HG03378 (cell line): ENCODE measurements around the gene EHD4.

Source experiments
- ATAC-seq: cut with Tn5 transposase; IDR thresholded peaks from one replicate; pipeline ENCODE4 v1.9.1; 2021; ENCODE audit warnings: mild to moderate bottlenecking, moderate library complexity; ENCODE audit not compliant: unreplicated experiment

The EHD4 gene

GRCh38 chr15:41995476-41995855, 23.1 kb upstream of the EHD4 start:
- no peak for ATAC-seq

- no peak for ATAC-seq
Observed at GRCh38 chr15:41994772-41995475, 22.6 kb upstream of the EHD4 start.

- ATAC-seq, result no peak
Observed at GRCh38 chr15:41994171-41994650, 21.9 kb upstream of the EHD4 start.

- ATAC-seq, result no peak
Observed at GRCh38 chr15:41993472-41994170, 21.3 kb upstream of the EHD4 start.

- no peak for ATAC-seq
Observed at GRCh38 chr15:41992803-41993190, 20.4 kb upstream of the EHD4 start.

DNA sequence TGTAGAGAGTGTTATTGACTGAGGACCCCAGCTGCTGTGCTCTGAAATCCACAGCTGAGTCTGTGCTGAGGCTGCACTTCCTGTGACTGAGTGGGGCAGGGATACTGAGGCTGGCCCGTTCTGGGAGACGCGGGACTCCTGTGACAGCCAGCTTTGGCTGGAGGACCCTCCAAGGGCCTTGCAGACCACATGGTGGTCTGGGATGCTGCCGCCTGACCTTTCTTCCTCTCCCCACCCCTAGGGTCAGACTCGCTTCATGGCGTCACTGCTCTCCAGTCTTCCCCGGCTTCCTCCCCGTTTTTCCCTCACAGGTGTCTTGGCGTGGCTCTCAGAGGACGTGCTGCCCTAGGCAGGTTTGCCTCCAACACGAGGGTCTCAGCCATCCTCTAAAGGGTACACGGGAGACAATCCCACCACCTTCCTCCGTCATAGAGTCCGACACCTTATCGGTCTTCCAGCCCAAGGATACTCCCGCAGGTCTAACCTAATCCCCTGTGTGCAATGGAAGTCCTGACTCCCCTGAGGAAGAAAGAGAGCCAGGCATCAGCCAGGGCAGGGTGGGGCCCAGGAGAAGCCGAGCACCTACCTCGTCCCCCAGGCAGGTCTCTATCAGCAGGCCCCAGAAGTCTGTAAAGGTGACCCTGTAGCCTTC, 19.9 kb upstream of the EHD4 start:
- ATAC-seq, result no peak

DNA sequence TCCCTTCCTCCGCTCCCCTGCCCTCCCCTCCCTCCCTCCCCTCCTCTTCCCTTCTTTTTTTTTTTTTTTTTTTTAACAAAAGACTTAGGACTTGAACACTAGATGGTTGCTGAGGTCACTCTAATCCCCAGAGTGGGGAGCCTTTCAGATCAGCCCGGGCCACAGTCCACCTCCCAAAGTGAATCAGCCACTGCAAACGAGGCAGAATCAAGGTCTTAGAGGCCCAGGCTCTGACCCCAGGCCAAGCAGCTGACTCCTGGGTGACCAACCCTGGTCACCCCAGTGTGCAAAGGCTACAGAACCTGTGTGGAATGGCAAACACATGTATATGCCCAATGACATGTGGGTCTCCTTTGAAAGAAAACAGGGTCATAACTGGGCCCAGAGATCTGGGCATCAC, 18.3 kb upstream of the EHD4 start:
- no peak for ATAC-seq

- ATAC-seq, result no peak
Observed at GRCh38 chr15:41990243-41990605, 17.9 kb upstream of the EHD4 start.

DNA sequence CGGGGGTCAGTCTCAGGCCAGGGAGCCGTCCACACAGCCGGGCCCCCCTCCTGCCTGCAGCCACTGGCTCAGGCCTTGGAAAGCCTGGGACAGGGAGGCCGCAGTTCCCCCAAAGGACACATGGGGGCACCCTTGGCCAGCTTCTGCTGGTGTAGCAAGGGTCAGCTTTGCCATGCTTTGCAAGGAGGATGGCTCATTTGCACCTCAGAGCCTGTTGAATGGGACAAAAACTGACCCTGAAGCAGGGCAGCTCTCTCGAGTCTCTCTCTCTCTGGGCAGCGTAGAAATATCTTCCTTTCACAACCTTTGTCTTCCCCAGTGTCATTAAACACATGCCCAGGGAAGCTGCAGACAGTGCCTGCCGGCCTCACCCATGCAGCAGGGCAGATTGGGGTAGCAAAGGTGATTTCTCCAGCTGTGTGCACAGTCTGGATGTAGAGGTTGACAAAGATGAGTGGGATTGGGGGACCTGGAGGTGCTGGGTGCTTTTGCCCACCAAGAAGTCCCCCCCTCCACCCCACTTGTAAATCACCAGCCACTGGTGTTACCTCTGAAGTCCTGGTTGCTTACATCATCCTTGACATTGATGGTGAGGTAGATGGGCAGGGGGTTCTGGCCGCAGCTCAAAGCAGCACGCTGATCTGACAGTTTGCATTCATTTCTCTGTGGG, 17.4 kb upstream of the EHD4 start:
- ATAC-seq, result peak; percentile 50

DNA sequence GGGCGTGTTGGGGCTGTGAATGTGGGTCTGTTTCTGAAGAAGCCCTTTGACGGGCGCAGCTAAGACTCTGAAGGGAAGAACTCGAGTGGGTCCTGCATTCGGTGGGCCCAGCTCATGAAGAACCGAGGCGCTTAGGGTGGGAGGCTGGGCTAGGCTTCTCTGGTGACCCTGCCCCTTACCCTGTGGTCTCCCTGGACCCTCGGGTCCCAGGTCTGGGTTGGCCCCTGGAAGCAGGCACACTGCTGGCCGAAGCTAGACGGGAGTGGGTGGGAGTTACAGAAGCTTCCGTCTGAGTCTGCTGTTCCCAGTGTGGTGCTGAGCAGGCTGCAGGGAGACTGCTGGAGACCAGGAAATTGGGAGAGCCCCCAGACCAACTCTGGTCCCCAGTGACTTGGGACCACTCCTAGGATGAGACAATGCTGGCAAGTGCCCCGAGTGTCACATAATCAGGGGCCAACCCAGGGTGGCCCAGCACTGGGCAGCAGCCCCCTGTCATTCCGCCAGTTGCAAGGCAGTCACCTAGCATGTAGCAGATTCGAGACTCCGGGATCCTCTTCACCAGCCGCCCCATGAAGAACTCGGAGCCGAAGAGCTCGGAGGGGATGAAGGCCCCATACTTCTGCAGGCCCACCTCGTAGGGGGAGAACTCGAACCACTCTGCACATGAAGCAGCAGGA, 16.7 kb upstream of the EHD4 start:
- no peak for ATAC-seq

DNA sequence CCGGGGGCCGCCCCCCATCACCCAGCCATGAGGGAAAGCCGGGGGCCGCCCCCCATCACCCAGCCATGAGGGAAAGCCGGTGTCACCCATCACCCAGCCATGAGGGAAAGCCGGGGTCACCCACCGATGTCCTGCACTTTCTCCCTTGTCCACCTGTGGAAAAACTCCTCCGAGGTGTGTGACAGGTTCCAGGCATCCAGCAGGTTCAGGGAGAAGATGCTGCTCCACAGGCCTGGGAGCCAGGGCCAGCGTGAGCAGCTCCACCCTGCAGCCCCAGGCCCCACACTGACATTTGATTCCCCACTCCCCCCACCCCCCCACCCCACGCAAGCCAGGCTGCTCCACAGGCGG, 15.5 kb upstream of the EHD4 start:
- ATAC-seq, result no peak

DNA sequence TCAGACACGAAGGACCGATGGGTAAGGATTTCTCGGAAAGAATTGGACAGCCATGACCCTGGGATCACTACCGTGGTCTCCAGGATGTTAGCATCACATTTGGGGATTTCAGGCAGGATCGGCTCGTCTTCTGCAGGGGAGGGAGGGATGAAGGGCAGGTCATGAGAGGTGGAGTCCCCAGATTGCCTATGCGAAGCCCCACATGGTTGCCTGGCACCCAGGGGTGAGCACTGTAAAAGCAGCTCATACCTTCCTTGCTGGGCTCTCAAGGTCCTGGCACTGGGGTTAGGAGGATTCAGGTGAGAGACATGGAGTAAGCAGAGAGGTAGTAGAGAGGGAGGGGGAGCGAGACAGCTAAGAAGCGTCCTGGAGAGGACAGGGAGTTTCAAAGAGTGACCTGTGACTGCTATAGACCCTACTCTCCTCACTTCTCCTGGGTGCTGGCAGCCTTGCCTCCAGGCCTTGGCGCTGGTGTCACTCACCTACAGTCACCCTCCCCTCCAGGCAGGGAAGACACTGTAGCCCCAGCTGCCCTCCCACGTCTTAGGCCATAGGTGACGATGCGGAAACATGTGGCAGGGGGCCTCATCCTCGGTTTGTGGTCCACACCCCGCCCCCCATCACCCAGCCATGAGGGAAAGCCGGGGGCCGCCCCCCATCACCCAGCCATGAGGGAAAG, 15.0 kb upstream of the EHD4 start:
- ATAC-seq, result no peak

DNA sequence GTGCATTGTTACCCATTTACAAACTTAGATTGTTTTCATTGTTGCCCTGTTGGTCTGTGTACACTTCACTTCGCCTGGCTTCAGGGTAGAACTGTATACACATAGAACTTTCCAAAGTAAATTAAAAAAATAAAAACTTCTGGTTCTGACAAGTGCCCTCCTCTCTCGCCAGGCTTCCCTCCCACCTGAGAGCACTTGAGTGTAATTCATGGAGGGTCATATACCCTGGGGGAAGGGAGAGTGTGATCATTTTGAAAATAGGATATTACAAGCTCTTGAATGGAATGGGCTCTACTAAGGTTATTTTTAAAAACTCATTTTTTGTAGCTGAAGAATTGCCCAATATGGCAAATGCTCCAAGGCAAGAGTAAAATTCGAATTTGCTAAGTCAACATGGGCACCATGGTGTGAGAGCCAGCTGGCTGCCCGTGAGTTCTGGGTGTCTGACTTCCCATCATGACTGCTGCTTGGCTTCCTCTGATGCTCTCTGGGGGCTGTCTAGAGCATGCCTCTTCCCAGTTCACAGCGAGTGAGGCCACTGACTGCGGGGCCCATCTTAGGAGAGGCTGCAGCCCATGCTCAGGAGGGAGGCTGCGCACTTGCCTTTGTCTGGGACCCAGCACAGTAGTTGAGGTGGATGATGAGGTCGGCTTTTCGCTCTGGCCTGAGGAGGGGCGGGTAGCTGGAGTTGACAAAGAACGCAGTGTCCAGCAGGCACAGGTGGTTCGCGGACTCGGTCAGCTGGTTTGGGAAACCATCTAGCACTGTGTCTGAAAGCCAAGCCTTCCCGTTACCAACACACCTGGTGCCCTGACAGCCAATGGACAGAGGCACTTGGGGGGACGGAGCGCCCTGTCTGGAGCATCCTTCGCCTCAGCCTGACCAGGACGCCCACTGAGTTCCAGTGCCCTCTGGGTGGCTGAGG, 13.1 kb upstream of the EHD4 start:
- ATAC-seq, result no peak

GRCh38 chr15:41984622-41985021, 12.3 kb upstream of the EHD4 start:
- no peak for ATAC-seq

- no peak for ATAC-seq
Observed at GRCh38 chr15:41983621-41984571, 11.5 kb upstream of the EHD4 start.

DNA sequence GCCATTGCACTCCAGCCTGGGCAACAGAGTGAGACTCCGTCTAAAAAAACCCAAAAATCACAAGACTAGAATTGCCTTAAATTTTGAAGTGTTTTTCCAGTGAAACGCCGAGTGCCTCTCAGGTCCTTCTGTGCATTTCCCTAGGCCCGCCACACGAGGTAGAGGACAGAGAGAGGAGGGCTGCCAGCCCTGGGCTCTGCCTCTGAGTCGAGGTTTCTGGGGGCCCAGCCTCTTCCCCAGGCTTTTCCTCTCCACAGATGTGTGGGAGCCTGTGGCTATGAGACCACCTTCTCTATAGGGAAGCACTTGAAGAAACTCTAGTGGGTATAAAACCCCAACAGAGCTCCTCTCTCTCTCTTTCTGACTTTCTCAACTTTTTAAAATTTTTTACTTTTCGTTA, 10.9 kb upstream of the EHD4 start:
- ATAC-seq, result no peak

GRCh38 chr15:41982133-41982930, 10.0 kb upstream of the EHD4 start:
- no peak for ATAC-seq
